Heart left ventricle (tissue), 13 donors: ENCODE data around the gene KLF5.

Source experiments
- CTCF ChIP-seq, 12 donors: fragments of 200-600 bp; sonication (generic) in 4 of 12; IDR thresholded peaks; one replicate each; pipeline versions ENCODE4 v1.5.0 to v1.8.0; 2018 to 2022; ENCODE audit warnings: antibody characterized with exemption in 12 of 12, mild to moderate bottlenecking in 5 of 12
- POLR2A ChIP-seq, 2 donors: fragments of 450-650 bp; IDR thresholded peaks; one replicate each; pipeline ENCODE4 v1.6.1; 2017; ENCODE audit warnings: antibody characterized with exemption in 2 of 2, mild to moderate bottlenecking in 2 of 2, moderate library complexity in 2 of 2
- donor health status: ischemic (EF 13 %, LVEDD 7.1; RV severe dilation, severe dysfunction).
- donor health status: DM: no; HTN: yes; CAD: no.
- donor health status: DM: no; HTN: no; CAD: no.
- donor health status: ischemic (EF 25% LVEDD 6.9; RV normal size, moderate dysfunction).
- donor health status: ischemic (EF 25% LVEDD 5.7; RV mildly dilated, moderate dysfunction).
- donor health status: ischemic (EF 35%, LVEDD 5.7; RV mildly dilated, moderate dysfunction).
- donor health status: nonischemic (EF 11% LVEDD 7.7; RV severe dilation, severe dysfunction).
- donor health status: DM: yes; HTN: yes; CAD: no.
- donor health status: PGD.
- donor health status: ischemic (EF 29% LVEDD 5.4; RV normal size, mild dysfunction).
- donor health status: nonischemic (EF 23%, LVEDD 6.1; RV moderate dilation, normal function).

GRCh38 chr13:73025217-73026012 lies 33.4 kb upstream of the KLF5 start:
- TF ChIP-seq CTCF (IDR thresholded peaks at IDR 0.05) = no peak
- no peak for TF ChIP-seq POLR2A (IDR thresholded peaks at IDR 0.05)
